ENCODE results near the gene GBP7. TPM values are rescaled to one million over a fixed set of nuclear protein-coding genes. Genes with fewer than 3 reads are reported as not detected.

The GBP7 gene
- total RNA-seq, 1 donor from 2014 or later, result not detected

DNA sequence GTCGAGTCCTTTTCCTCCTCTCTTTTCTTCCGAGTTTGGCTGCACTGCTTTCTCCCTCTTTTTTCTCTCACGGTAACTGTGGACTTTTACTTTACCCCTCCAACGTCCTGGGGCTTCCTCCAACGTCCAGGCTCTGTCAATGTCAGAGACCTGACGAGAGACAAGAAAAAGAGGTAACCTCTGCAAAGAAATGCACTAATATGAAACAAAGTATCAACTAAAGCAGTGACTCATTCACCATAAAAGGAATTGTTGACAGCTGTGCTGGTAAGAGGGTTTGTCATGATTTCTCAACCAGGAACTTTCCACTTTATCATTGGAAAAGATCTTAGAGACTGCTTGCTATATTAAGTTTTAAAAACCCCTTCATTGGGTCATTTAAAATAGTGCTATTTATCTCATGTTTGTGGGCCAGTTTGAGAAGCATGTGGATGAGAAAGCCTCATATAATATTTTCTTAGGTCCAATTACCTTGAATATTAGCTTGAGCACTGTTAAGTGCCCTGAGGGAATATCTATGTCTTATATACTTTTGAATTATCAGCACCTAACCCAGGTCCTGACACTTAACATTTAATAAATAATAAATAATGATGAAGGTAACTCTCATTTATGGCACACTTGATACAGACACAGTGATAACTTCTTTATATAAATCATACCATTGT, 49.8 kb downstream of the GBP7 start, which contains the start of gene GBP2:
Gene GBP2, minus strand, starts transcription at position 202 of the 668 bp plus-strand sequence. CDS start 4,148 bp downstream, outside the sequence.
- H3K27ac Mint-ChIP-seq (ENCODE audit: unreplicated experiment), result no peak within 1 kb of the TSS
- no peak within 1 kb of the TSS for H3K4me3 Mint-ChIP-seq (ENCODE audit: unreplicated experiment)

DNA sequence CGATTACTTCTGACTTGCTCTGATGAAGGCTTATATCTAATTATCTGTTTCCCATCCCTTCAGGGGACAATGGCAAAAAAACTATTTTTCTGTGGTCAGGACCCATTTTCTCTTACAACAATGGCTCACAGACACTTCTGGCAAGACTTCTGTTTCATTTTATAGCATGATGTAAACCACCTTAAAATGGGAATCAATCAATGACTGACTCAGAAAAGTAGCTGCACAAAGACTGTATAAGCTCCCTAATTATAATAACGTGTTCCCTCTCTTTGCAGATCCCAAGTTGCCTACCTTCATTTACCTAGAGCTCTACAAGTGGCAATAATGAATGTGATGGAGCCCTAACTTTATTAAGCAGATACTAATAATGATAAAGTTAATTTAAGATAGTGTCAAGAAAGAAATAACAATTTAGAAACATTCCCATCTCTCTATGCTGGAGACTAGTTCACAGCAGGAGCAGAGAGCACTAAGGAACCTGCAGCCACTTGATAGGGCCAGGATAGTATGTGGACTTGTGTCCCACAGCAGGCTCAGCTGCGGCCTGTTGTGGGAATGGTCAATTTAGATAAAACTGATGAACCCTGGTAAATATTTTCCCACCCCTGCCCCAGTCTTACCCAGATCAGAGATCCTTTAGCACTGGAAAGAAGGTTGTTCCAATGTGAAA, 50.4 kb downstream of the GBP7 start:
- H3K9me3 Mint-ChIP-seq (ENCODE audit: unreplicated experiment), result no peaks in the 10 kb centered on the region
- no peaks in the 10 kb centered on the region for H3K27me3 Mint-ChIP-seq (ENCODE audit: unreplicated experiment)
- no peak for DNase-seq
- H3K4me1 Mint-ChIP-seq (ENCODE audit: low read depth, unreplicated experiment), result no peaks in the 10 kb centered on the region
- TF ChIP-seq, protein P1, sequence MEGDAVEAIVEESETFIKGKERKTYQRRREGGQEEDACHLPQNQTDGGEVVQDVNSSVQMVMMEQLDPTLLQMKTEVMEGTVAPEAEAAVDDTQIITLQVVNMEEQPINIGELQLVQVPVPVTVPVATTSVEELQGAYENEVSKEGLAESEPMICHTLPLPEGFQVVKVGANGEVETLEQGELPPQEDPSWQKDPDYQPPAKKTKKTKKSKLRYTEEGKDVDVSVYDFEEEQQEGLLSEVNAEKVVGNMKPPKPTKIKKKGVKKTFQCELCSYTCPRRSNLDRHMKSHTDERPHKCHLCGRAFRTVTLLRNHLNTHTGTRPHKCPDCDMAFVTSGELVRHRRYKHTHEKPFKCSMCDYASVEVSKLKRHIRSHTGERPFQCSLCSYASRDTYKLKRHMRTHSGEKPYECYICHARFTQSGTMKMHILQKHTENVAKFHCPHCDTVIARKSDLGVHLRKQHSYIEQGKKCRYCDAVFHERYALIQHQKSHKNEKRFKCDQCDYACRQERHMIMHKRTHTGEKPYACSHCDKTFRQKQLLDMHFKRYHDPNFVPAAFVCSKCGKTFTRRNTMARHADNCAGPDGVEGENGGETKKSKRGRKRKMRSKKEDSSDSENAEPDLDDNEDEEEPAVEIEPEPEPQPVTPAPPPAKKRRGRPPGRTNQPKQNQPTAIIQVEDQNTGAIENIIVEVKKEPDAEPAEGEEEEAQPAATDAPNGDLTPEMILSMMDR (IDR thresholded peaks at IDR 0.05; ENCODE audit: partially characterized antibody, unreplicated experiment), result no peak
- H3K36me3 Mint-ChIP-seq (ENCODE audit: unreplicated experiment), result peaks cover 4% of the 10 kb centered on the region
- H3K4me3 Mint-ChIP-seq (ENCODE audit: unreplicated experiment), result no peak overlapping the region
- no peak overlapping the region for H3K27ac Mint-ChIP-seq (ENCODE audit: unreplicated experiment)

More for the DNA sequence above, 49.8 kb downstream of the GBP7 start, which contains the start of gene GBP2:
- no peak for DNase-seq
- Mint-ChIP-seq H3K9me3 (ENCODE audit: unreplicated experiment) (no peaks in the 10 kb centered on the region), H3K27me3 (ENCODE audit: unreplicated experiment) (no peaks in the 10 kb centered on the region), H3K36me3 (ENCODE audit: unreplicated experiment) (peaks cover 4% of the 10 kb centered on the region), H3K4me1 (ENCODE audit: low read depth, unreplicated experiment) (no peaks in the 10 kb centered on the region)
- TF ChIP-seq, protein P1 (IDR thresholded peaks at IDR 0.05; ENCODE audit: partially characterized antibody, unreplicated experiment), result no peak

GRCh38 chr1:89121641-89122040, 54.2 kb downstream of the GBP7 start:
- Mint-ChIP-seq H3K4me1 (ENCODE audit: low read depth, unreplicated experiment) (no peaks in the 10 kb centered on the region), H3K4me3 (ENCODE audit: unreplicated experiment) (no peak overlapping the region), H3K36me3 (ENCODE audit: unreplicated experiment) (no peaks in the 10 kb centered on the region), H3K27ac (ENCODE audit: unreplicated experiment) (no peak overlapping the region), H3K9me3 (ENCODE audit: unreplicated experiment) (no peaks in the 10 kb centered on the region), H3K27me3 (ENCODE audit: unreplicated experiment) (no peaks in the 10 kb centered on the region)
- DNase-seq, result no peak
- TF ChIP-seq, protein P1 (IDR thresholded peaks at IDR 0.05; ENCODE audit: partially characterized antibody, unreplicated experiment), result no peak

GRCh38 chr1:89114662-89115061, 61.1 kb downstream of the GBP7 start:
- TF ChIP-seq, protein P1 (IDR thresholded peaks at IDR 0.05; ENCODE audit: partially characterized antibody, unreplicated experiment), result no peak
- no peaks in the 10 kb centered on the region for H3K27me3 Mint-ChIP-seq (ENCODE audit: unreplicated experiment)
- H3K4me3 Mint-ChIP-seq (ENCODE audit: unreplicated experiment), result no peak overlapping the region
- H3K9me3 Mint-ChIP-seq (ENCODE audit: unreplicated experiment), result no peaks in the 10 kb centered on the region
- H3K27ac Mint-ChIP-seq (ENCODE audit: unreplicated experiment), result no peak overlapping the region
- no peaks in the 10 kb centered on the region for H3K36me3 Mint-ChIP-seq (ENCODE audit: unreplicated experiment)
- H3K4me1 Mint-ChIP-seq (ENCODE audit: low read depth, unreplicated experiment), result no peaks in the 10 kb centered on the region
- no peak for DNase-seq
